Measurements from ENCODE around the gene HBA2.
"Not testable (repeated sequence)": the region's sequence is repeated elsewhere in the genome, so short reads cannot be mapped to it uniquely, and the experiment has no call there.

HBA2 gene

GRCh38 chr16:155031-155398 lies 17.7 kb upstream of the HBA2 start:
- no peak for DNase-seq (ENCODE audit: low spot score)

GRCh38 chr16:159136-159849 lies 13.4 kb upstream of the HBA2 start:
- DNase-seq (ENCODE audit: low spot score) = no peak

- DNase-seq (ENCODE audit: low spot score) = not testable (repeated sequence)
Measured at GRCh38 chr16:160242-160641, 12.4 kb upstream of the HBA2 start.

- DNase-seq (ENCODE audit: low spot score) = no peak
Measured at GRCh38 chr16:160691-161190, 11.9 kb upstream of the HBA2 start.

- no peak for DNase-seq (ENCODE audit: low spot score)
Measured at GRCh38 chr16:162271-162991, 10.2 kb upstream of the HBA2 start.

- DNase-seq (ENCODE audit: low spot score) = not testable (repeated sequence)
Measured at GRCh38 chr16:163139-163538, 9.5 kb upstream of the HBA2 start.

- DNase-seq (ENCODE audit: low spot score) = not testable (repeated sequence)
Measured at GRCh38 chr16:163696-164095, 9.0 kb upstream of the HBA2 start.

GRCh38 chr16:164134-164823 lies 8.4 kb upstream of the HBA2 start:
- not testable (repeated sequence) for DNase-seq (ENCODE audit: low spot score)

DNA sequence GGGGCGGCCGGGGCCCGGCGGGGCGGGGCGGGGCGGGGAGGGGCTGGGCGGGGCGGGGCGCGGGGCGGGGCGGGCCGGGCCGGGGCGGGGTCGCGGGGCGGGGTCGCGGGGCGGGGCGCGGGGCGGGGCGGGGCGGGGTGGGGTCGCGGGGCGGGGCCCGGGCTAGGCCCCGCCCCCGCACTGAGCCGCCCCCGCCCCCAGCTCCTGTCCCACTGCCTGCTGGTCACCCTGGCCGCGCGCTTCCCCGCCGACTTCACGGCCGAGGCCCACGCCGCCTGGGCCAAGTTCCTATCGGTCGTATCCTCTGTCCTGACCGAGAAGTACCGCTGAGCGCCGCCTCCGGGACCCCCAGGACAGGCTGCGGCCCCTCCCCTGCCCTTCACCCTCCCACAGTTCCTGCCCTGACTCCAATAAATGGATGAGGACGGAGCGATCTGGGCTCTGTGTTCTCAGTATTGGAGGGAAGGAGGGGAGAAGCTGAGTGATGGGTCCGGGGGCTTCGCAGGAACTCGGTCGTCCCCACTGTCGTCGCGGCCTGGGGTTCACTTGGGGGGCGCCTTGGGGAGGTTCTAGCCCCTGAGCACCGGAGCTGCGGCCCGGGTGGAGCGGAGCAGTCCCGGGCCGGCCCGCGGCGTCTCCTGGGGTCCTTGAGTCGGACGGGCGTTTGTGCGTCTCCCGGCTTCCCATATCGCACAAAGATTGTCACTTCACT lies 7.7 kb upstream of the HBA2 start:
- no peak for DNase-seq (ENCODE audit: low spot score)

DNA sequence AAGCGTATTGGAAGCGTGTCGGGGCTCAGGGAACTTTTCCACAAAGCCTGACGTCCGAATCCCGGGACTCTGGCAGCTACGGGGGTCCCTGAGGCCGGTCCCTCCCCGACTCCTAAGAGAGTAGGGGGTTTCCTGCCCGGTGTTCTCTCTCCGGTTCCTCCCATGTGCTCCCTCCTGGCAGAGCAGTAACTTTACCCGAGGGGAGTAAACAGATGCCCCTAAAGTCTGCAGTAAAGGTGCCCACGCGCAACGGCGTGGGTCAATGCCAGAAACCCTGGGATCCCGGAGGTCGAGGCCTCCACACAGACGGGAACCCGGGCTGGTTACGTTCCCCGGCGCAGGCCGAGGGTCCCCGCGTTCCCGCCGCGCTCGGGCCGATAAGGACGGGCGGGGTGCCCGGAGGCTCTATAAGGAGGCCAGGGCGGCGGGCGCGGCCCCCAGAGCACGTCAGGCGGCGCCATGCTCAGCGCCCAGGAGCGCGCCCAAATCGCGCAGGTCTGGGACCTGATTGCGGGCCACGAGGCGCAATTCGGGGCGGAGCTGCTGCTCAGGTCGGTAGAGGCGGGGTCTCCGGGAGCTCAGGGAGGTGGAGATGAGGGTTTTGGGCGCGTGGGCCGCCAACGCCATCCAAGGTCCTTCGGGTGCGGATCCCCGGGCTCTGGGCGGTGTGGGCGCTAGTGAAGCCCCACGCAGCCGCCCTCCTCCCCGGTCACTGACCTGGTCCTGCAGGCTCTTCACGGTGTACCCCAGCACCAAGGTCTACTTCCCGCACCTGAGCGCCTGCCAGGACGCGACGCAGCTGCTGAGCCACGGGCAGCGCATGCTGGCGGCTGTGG lies 6.9 kb upstream of the HBA2 start, which contains the start of gene HBM:
HBM (plus strand) TSS at position 440 of the 836 bp plus-strand sequence; CDS start at position 460, 20 bp downstream.
- no peak for DNase-seq (ENCODE audit: low spot score)

DNA sequence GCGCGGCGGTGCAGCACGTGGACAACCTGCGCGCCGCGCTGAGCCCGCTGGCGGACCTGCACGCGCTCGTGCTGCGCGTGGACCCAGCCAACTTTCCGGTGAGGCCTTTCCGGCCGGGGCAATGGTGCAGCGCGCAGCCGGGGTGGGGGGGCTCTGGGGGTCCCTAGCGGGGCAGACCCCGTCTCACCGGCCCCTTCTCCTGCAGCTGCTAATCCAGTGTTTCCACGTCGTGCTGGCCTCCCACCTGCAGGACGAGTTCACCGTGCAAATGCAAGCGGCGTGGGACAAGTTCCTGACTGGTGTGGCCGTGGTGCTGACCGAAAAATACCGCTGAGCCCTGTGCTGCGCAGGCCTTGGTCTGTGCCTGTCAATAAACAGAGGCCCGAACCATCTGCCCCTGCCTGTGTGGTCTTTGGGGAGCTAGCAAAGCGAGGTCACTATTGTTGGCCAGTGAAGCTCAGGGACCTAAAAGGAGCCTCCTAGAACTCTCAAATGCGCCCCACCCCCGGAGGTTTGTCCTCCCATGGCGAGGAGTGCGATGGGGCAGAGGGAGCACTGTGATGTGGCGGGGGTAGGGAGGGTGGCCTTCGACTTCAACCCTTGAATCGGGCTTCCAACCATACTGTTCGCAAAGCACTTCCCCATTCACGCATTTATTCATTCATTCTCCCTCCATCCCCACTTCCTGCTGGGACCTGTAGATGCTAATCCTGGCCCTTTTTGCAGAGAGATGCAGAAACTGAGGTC lies 6.1 kb upstream of the HBA2 start:
- no peak for DNase-seq (ENCODE audit: low spot score)

GRCh38 chr16:167122-167690 lies 5.5 kb upstream of the HBA2 start:
- DNase-seq (ENCODE audit: low spot score) = no peak

DNA sequence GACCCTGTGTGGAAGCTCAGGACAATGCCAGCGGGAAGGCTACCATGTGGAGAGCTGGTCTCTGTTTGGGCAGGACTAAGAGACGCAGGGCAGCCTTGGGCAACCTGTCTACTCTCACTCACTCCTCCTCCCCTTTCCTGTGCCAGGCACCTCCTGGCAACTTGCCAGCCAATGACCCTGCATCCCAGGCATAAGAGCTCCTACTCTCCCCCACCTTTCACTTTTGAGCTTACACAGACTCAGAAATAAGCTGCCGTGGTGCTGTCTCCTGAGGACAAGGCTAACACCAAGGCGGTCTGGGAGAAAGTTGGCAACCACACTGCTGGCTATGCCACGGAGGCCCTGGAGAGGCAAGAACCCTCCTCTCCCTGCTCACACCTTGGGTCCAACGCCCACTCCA lies 4.3 kb upstream of the HBA2 start:
- no peak for DNase-seq (ENCODE audit: low spot score)

DNA sequence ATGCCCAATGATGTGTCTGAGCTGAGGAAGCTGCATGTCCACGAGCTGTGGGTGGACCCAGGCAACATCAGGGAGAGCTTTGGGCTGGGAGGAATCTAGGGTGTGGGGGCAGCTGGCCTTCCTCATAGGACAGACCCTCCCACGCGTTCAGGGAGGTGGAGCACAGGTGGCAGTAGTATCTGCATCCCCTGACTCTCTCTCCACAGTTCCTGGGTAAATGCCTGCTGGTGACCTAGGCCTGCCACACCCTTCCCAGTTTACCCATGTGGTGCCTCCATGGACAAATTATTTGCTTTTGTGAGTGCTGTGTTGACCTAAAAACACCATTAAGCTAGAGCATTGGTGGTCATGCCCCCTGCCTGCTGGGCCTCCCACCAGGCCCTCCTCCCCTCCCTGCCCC lies 3.7 kb upstream of the HBA2 start:
- no peak for DNase-seq (ENCODE audit: low spot score)

- DNase-seq (ENCODE audit: low spot score) = not testable (repeated sequence)
Measured at GRCh38 chr16:170088-170507, 2.6 kb upstream of the HBA2 start.

DNA sequence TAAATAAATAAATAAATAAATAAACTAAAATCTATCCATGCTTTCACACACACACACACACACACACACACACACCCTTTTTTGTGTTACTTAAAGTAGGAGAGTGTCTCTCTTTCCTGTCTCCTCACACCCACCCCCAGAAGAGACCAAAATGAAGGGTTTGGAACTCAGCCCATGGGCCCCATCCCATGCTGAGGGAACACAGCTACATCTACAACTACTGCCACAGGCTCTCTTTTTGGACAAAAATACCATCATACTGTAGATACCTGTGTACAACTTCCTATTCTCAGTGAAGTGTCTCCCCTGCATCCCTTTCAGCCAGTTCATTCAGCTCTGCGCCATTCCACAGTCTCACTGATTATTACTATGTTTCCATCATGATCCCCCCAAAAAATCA lies 1.9 kb upstream of the HBA2 start:
- no peak for DNase-seq (ENCODE audit: low spot score)

DNA sequence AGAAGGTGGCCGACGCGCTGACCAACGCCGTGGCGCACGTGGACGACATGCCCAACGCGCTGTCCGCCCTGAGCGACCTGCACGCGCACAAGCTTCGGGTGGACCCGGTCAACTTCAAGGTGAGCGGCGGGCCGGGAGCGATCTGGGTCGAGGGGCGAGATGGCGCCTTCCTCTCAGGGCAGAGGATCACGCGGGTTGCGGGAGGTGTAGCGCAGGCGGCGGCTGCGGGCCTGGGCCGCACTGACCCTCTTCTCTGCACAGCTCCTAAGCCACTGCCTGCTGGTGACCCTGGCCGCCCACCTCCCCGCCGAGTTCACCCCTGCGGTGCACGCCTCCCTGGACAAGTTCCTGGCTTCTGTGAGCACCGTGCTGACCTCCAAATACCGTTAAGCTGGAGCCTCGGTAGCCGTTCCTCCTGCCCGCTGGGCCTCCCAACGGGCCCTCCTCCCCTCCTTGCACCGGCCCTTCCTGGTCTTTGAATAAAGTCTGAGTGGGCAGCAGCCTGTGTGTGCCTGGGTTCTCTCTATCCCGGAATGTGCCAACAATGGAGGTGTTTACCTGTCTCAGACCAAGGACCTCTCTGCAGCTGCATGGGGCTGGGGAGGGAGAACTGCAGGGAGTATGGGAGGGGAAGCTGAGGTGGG lies 657 bp downstream of the HBA2 start:
- not testable (repeated sequence) for DNase-seq (ENCODE audit: low spot score)

DNA sequence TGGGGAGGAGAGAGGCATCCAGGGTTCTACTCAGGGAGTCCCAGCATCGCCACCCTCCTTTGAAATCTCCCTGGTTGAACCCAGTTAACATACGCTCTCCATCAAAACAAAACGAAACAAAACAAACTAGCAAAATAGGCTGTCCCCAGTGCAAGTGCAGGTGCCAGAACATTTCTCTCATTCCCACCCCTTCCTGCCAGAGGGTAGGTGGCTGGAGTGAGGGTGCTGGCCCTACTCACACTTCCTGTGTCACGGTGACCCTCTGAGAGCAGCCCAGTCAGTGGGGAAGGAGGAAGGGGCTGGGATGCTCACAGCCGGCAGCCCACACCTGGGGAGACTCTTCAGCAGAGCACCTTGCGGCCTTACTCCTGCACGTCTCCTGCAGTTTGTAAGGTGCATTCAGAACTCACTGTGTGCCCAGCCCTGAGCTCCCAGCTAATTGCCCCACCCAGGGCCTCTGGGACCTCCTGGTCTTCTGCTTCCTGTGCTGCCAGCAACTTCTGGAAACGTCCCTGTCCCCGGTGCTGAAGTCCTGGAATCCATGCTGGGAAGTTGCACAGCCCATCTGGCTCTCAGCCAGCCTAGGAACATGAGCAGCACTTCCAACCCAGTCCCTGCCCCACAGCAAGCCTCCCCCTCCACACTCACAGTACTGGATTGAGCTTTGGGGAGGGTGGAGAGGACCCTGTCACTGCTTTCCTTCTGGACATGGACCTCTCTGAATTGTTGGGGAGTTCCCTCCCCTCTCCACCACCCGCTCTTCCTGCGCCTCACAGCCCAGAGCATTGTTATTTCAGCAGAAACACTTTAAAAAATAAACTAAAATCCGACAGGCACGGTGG lies 1.5 kb downstream of the HBA2 start:
- DNase-seq (ENCODE audit: low spot score) = not testable (repeated sequence)

All from AG08395 (cell line).